ENCODE data around the gene KDR.

- no peak for TF ChIP-seq CTCF (IDR thresholded peaks at IDR 0.05)
- TF ChIP-seq POLR2AphosphoS5 (IDR thresholded peaks at IDR 0.05), result no peak
These were observed 15.3 kb downstream of the KDR start for GRCh38 chr4:55110131-55110530.

Measured in transverse colon (tissue), 4 donors.